Measurements from ENCODE around the gene IL33. TPM values are rescaled to one million over a fixed set of nuclear protein-coding genes. Genes with fewer than 3 reads are reported as not detected.

Gene IL33
- total RNA-seq, 4 donors from 2014 or later: 63.1 to 178 (median 104) TPM

DNA sequence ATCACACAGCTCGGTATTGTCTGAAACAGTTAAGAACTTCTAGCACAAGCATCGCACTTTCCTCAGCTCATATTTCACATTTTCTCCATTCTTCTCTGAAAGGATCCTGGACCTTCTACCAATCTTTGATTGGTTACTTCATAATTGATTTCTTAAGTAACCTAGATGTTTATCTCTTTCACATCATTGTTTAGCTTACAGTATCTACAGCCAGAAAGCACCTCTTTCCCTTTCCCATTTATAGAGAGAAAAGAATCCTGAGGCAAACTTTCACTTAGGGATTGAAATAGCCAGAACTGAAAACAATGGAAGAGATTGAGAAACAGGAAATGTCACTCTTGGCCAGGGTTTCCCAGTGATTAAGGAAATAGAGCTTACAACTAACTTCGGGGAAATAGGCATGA, 2.5 kb downstream of the IL33 start:
- Histone ChIP-seq H3K27ac (replicated peaks in 1 of 4) (peak overlapping the region; percentile 81 to 87 (median 83)), H3K27me3 (no peaks in the 10 kb centered on the region), H3K9me3 (no peaks in the 10 kb centered on the region), H3K36me3 (no peaks in the 10 kb centered on the region), H3K4me1 (peaks cover 20 to 84% (median 65%) of the 10 kb centered on the region in 4 donors), H3K4me3 (peak overlapping the region; percentile 53 to 64 (median 56))
- intact Hi-C loops (cut with DNase I): loop anchor here (5.0 kb wide), 1 partner anchor 54 kb away; no protein-coding TSS in a partner anchor
- peak in 1 of 2 donors; percentile 78 for TF ChIP-seq POLR2AphosphoS5 (IDR thresholded peaks at IDR 0.05)
- TF ChIP-seq EP300 (IDR thresholded peaks at IDR 0.05): no peak
- TF ChIP-seq POLR2A (IDR thresholded peaks at IDR 0.05; ENCODE audit: low read depth): no peak
- WGBS: 8% methylated on average over 3 of the region's 3 CpGs
- no peak for DNase-seq (ENCODE audit: extremely low spot score)

GRCh38 chr9:6219040-6219439, 3.4 kb downstream of the IL33 start:
- 83% methylated on average over 4 of the region's 4 CpGs for WGBS
- no peak for TF ChIP-seq POLR2AphosphoS5 (IDR thresholded peaks at IDR 0.05)
- no peak for TF ChIP-seq POLR2A (IDR thresholded peaks at IDR 0.05; ENCODE audit: low read depth)
- TF ChIP-seq, protein P1, sequence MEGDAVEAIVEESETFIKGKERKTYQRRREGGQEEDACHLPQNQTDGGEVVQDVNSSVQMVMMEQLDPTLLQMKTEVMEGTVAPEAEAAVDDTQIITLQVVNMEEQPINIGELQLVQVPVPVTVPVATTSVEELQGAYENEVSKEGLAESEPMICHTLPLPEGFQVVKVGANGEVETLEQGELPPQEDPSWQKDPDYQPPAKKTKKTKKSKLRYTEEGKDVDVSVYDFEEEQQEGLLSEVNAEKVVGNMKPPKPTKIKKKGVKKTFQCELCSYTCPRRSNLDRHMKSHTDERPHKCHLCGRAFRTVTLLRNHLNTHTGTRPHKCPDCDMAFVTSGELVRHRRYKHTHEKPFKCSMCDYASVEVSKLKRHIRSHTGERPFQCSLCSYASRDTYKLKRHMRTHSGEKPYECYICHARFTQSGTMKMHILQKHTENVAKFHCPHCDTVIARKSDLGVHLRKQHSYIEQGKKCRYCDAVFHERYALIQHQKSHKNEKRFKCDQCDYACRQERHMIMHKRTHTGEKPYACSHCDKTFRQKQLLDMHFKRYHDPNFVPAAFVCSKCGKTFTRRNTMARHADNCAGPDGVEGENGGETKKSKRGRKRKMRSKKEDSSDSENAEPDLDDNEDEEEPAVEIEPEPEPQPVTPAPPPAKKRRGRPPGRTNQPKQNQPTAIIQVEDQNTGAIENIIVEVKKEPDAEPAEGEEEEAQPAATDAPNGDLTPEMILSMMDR (IDR thresholded peaks at IDR 0.05): no peak
- no peak for TF ChIP-seq EP300 (IDR thresholded peaks at IDR 0.05)
- no peak for DNase-seq (ENCODE audit: extremely low spot score)
- H3K9me3 ChIP-seq: no peaks in the 10 kb centered on the region
- H3K4me3 ChIP-seq: peak overlapping the region in 1 of 4 donors; percentile 15
- H3K27ac ChIP-seq (replicated peaks in 1 of 4): peak overlapping the region; percentile 70 to 87 (median 83)
- peaks cover 24 to 92% (median 70%) of the 10 kb centered on the region in 4 donors for H3K4me1 ChIP-seq
- intact Hi-C loops (cut with DNase I): loop anchor here (5.0 kb wide), 1 partner anchor 53 kb away; no protein-coding TSS in a partner anchor
- no peaks in the 10 kb centered on the region for H3K27me3 ChIP-seq
- no peaks in the 10 kb centered on the region for H3K36me3 ChIP-seq

- peaks cover 30 to 94% (median 72%) of the 10 kb centered on the region in 4 donors for H3K4me1 ChIP-seq
- no peaks in the 10 kb centered on the region for H3K9me3 ChIP-seq
- H3K36me3 ChIP-seq: no peaks in the 10 kb centered on the region
- intact Hi-C loops (cut with DNase I): loop anchor here (5.0 kb wide), 1 partner anchor 52 kb away; no protein-coding TSS in a partner anchor
- TF ChIP-seq EP300 (IDR thresholded peaks at IDR 0.05) (no peak), POLR2A (IDR thresholded peaks at IDR 0.05; ENCODE audit: low read depth) (no peak), POLR2AphosphoS5 (IDR thresholded peaks at IDR 0.05) (no peak)
- TF ChIP-seq, protein P1 (IDR thresholded peaks at IDR 0.05): no peak
- peak overlapping the region in 1 of 4 donors; percentile 21 for H3K4me3 ChIP-seq
- no peak for DNase-seq (ENCODE audit: extremely low spot score)
- WGBS: 41% methylated on average over 2 of the region's 2 CpGs
- peak overlapping the region; percentile 70 to 87 (median 83) for H3K27ac ChIP-seq (replicated peaks in 1 of 4)
- no peaks in the 10 kb centered on the region for H3K27me3 ChIP-seq
These were observed 4.4 kb downstream of the IL33 start for GRCh38 chr9:6219981-6220380.

DNA sequence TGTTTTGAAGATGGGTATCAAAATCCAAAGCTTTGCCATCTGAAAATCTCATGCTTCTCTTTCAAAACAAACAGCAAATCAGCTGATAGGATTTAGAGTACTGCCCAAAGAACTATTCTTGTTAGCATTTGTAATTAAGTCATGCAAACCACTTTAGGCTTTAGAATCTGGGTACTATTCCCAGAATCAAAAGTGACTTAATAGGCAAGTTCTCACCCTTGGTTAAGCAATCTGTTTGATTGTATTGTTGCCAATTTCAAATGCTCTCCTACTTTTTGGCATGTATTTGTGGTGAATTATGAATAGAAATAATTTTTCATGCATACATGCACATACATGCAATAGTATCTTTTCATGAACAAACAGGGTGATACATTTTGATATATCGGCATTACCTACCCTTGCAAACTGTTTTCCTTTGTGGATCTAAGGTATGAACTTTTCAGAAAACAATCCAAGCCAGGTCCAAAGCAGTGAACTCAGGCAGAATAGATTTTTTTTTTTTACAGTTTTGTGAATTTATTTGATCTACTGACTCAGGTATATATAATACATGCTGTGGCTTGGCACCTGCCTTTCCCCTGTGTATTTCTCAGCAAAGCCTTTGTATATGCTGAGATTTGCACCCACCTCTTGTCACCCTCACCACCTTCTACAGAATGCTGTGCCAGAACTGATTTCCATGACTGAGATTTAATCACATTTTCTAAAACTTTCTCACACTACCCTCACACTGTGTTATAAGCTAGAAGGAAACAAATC, 9.0 kb downstream of the IL33 start:
- Histone ChIP-seq H3K27ac (replicated peaks in 1 of 4) (peak overlapping the region; percentile 63 to 85 (median 67)), H3K27me3 (no peaks in the 10 kb centered on the region), H3K4me1 (peaks cover 42 to 98% (median 95%) of the 10 kb centered on the region in 4 donors), H3K36me3 (no peaks in the 10 kb centered on the region), H3K9me3 (no peaks in the 10 kb centered on the region), H3K4me3 (no peak overlapping the region)
- TF ChIP-seq POLR2A (IDR thresholded peaks at IDR 0.05; ENCODE audit: low read depth): no peak
- no peak for TF ChIP-seq EP300 (IDR thresholded peaks at IDR 0.05)
- no peak for TF ChIP-seq POLR2AphosphoS5 (IDR thresholded peaks at IDR 0.05)
- TF ChIP-seq, protein P1 (IDR thresholded peaks at IDR 0.05): no peak
- DNase-seq (ENCODE audit: extremely low spot score): no peak
- intact Hi-C loops (cut with DNase I): no loop called here
- 88% methylated on average over 1 of the region's 1 CpG for WGBS

DNA sequence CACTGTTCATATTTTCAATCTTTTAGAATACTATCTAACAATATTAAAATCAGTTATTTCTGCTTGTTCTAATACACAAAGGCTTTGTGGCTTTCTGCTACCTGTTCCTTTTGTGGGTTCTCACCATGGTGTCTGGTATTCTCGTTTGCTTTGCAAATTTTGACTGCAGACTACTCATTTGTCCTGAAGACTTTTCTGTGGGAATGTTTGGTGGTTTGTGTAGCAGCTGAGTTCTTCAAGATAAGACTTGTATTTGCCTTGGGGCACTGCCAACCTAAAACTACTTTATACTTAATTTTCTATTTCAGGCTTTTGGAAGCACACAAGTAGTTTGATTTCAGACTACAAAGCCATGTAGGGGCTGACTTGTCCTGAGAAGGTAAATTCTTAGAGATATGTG, 11.1 kb downstream of the IL33 start:
- TF ChIP-seq, protein P1 (IDR thresholded peaks at IDR 0.05): no peak
- TF ChIP-seq POLR2A (IDR thresholded peaks at IDR 0.05; ENCODE audit: low read depth): no peak
- no peak for TF ChIP-seq EP300 (IDR thresholded peaks at IDR 0.05)
- TF ChIP-seq POLR2AphosphoS5 (IDR thresholded peaks at IDR 0.05): no peak
- peak overlapping the region; percentile 22 to 85 (median 46) for H3K27ac ChIP-seq (replicated peaks in 1 of 4)
- H3K36me3 ChIP-seq: no peaks in the 10 kb centered on the region
- DNase-seq (ENCODE audit: extremely low spot score): no peak
- no peak overlapping the region for H3K4me3 ChIP-seq
- H3K4me1 ChIP-seq: peaks cover 37 to 97% (median 92%) of the 10 kb centered on the region in 4 donors
- H3K9me3 ChIP-seq: no peaks in the 10 kb centered on the region
- H3K27me3 ChIP-seq: no peaks in the 10 kb centered on the region
- intact Hi-C loops (cut with DNase I): no loop called here
- WGBS: 5% methylated on average over 1 of the region's 1 CpG

Data from esophagus muscularis mucosa (tissue), 4 donors.